GM23248 (cell line): ENCODE results near the gene PTPRU. TPM values are rescaled to one million over a fixed set of nuclear protein-coding genes. Genes with fewer than 3 reads are reported as not detected.
"Not testable (repeated sequence)": the region's sequence is repeated elsewhere in the genome, so short reads cannot be mapped to it uniquely, and the experiment has no call there.

Experiments used
- DNase-seq: peaks from one replicate; pipeline ENCODE4 v3.0.0-alpha.2; 2015
- H2AFZ ChIP-seq: fragments of 200-600 bp; sonication (generic); 2 replicates; pipeline ENCODE4 v1.6.1; 2016; ENCODE audit warnings: antibody characterized with exemption
- H3F3A ChIP-seq: fragments of 200-600 bp; sonication (generic); 2 replicates; pipeline ENCODE4 v1.6.1; 2016; ENCODE audit warnings: mild to moderate bottlenecking, antibody characterized with exemption, mixed run types; ENCODE audit not compliant: insufficient read depth
- H3K27ac ChIP-seq: fragments of 200-600 bp; sonication (generic); 2 replicates; pipeline ENCODE4 v1.5.1; 2016; ENCODE audit warnings: mild to moderate bottlenecking
- H3K27me3 ChIP-seq: fragments of 200-600 bp; sonication (generic); replicated peaks from 2 replicates; pipeline ENCODE4 v1.6.1; 2016; ENCODE audit warnings: mild to moderate bottlenecking; ENCODE audit not compliant: insufficient read depth
- H3K36me3 ChIP-seq: fragments of 200-600 bp; sonication (generic); 2 replicates; pipeline ENCODE4 v1.6.1; 2016; ENCODE audit warnings: low read depth, mild to moderate bottlenecking
- H3K4me1 ChIP-seq: fragments of 200-600 bp; sonication (generic); 2 replicates; pipeline ENCODE4 v1.6.1; 2016; ENCODE audit warnings: mild to moderate bottlenecking; ENCODE audit not compliant: insufficient read depth
- H3K4me2 ChIP-seq: fragments of 200-600 bp; sonication (generic); one replicate; pipeline ENCODE4 v1.6.1; 2016; ENCODE audit warnings: mild to moderate bottlenecking; ENCODE audit not compliant: unreplicated experiment
- H3K4me3 ChIP-seq: fragments of 200-600 bp; sonication (generic); 2 replicates; pipeline ENCODE4 v1.5.1; 2016; ENCODE audit warnings: mild to moderate bottlenecking
- H3K79me2 ChIP-seq: fragments of 200-600 bp; sonication (generic); 2 replicates; pipeline ENCODE4 v1.6.1; 2016; ENCODE audit warnings: mild to moderate bottlenecking; ENCODE audit not compliant: insufficient read depth
- H3K9ac ChIP-seq: fragments of 200-600 bp; sonication (generic); 2 replicates; pipeline ENCODE4 v1.6.1; 2016; ENCODE audit warnings: mild to moderate bottlenecking
- H3K9me2 ChIP-seq: fragments of 200-600 bp; sonication (generic); 2 replicates; pipeline ENCODE4 v1.6.1; 2016; ENCODE audit warnings: mixed run types, mild to moderate bottlenecking, moderate library complexity; ENCODE audit not compliant: insufficient read depth
- H3K9me3 ChIP-seq: fragments of 200-600 bp; sonication (generic); one replicate; pipeline ENCODE4 v1.6.1; 2017; ENCODE audit warnings: low read depth
- H4K20me1 ChIP-seq: fragments of 200-600 bp; sonication (generic); 2 replicates; pipeline ENCODE4 v1.6.0; 2016; ENCODE audit not compliant: insufficient read depth
- EZH2 ChIP-seq: fragments of 200-600 bp; sonication (generic); IDR thresholded peaks from 2 replicates; pipeline ENCODE4 v1.6.1; 2018; ENCODE audit warnings: antibody characterized with exemption, mild to moderate bottlenecking; ENCODE audit not compliant: insufficient read depth, poor library complexity, severe bottlenecking
- EZH2phosphoT487 ChIP-seq: fragments of 200-600 bp; sonication (generic); IDR thresholded peaks from 2 replicates; pipeline ENCODE4 v1.6.1; 2018; ENCODE audit warnings: antibody characterized with exemption, moderate library complexity, mild to moderate bottlenecking, low read depth; ENCODE audit not compliant: insufficient read depth
- WGBS, 2 experiments: methylation state at CpG; one replicate each; pipeline ENCODE4 v1.1.6; 2015 to 2017; ENCODE audit warnings: low lambda C conversion rate in 2 of 2, low coverage in 1 of 2; ENCODE audit errors: missing lambda C conversion rate in 2 of 2; 5-methylcytosine and 5-hydroxymethylcytosine counted together
- in situ Hi-C: fragments of 300-500 bp; cut with MboI; formaldehyde crosslinking; loops from 2 replicates; pipeline ENCODE4 v1.15.0; 2020
- polyA plus RNA-seq: library from polyadenylated mRNA; unstranded; fragments of >200 nt; fragmentation: Nextera tagmentation; extraction: Ambion mirVana; gene quantifications from 2 replicates; pipeline ENCODE4 v1.2.1, GENCODE V29; 2016
- total RNA-seq: library from RNA; depleted of rRNA; stranded (reverse); fragments of >200 nt; shearing (Covaris generic); gene quantifications from 2 replicates; pipeline ENCODE4 v1.2.3, GENCODE V29; 2014

PTPRU gene
- total and polyA plus RNA-seq, 2 experiments from 2014 or later = 6.2 to 16.8 TPM

DNA sequence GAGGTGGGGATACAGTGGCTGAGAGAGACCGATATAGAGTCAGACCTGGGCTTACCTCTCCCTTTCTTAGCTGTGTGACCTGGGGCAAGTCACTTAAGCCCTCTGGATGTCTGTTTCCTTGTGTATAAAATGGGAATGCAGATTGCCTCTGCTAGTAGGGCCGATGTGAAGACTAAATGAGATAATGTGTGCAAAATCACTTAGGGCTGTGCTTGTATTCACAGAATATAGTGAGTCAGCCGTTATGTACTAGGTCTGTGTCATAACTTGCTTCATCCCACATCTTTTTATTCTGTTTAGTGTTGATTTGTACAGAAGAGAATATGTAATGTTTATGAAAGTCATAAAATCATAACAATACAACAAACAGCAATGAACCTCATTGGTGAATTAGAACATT lies 56.0 kb downstream of the PTPRU start:
- Histone ChIP-seq H3K9me3 (no peaks in the 10 kb centered on the region), H3K9ac (no peak overlapping the region), H3K4me1 (no peaks in the 10 kb centered on the region), H4K20me1 (no peaks in the 10 kb centered on the region), H3F3A (no peaks in the 10 kb centered on the region), H2AFZ (no peak overlapping the region), H3K4me3 (no peak overlapping the region), H3K9me2 (no peaks in the 10 kb centered on the region), H3K27me3 (no peaks in the 10 kb centered on the region), H3K27ac (no peak overlapping the region), H3K36me3 (no peaks in the 10 kb centered on the region), H3K4me2 (no peak overlapping the region), H3K79me2 (no peaks in the 10 kb centered on the region)
- peak; percentile 63 for DNase-seq
- in situ Hi-C loops = no loop called here
- TF ChIP-seq EZH2phosphoT487 (no peak), EZH2 (no peak)
- WGBS, 2 experiments = 69 to 82% methylated on average over 3 of the region's 3 CpGs

- Histone ChIP-seq H3K27ac (no peak overlapping the region), H3K79me2 (no peaks in the 10 kb centered on the region), H3K4me1 (no peaks in the 10 kb centered on the region), H3K27me3 (no peaks in the 10 kb centered on the region), H3K9me2 (no peaks in the 10 kb centered on the region), H3K9me3 (no peaks in the 10 kb centered on the region), H4K20me1 (no peaks in the 10 kb centered on the region), H3K4me2 (no peak overlapping the region), H2AFZ (no peak overlapping the region), H3K36me3 (no peaks in the 10 kb centered on the region), H3K4me3 (no peak overlapping the region), H3F3A (no peaks in the 10 kb centered on the region), H3K9ac (no peak overlapping the region)
- in situ Hi-C loops = no loop called here
- 75 to 79% methylated on average over 5 of the region's 5 CpGs for WGBS, 2 experiments
- TF ChIP-seq EZH2phosphoT487 = no peak
- TF ChIP-seq EZH2 = no peak
- no peak for DNase-seq
Measured at GRCh38 chr1:29297450-29297849, 61.1 kb downstream of the PTPRU start.

GRCh38 chr1:29298246-29298645 lies 61.9 kb downstream of the PTPRU start:
- DNase-seq = no peak
- Histone ChIP-seq H3F3A (no peaks in the 10 kb centered on the region), H3K9me3 (no peaks in the 10 kb centered on the region), H3K4me3 (no peak overlapping the region), H3K9me2 (no peaks in the 10 kb centered on the region), H3K36me3 (no peaks in the 10 kb centered on the region), H3K9ac (no peak overlapping the region), H2AFZ (no peak overlapping the region), H3K27me3 (no peaks in the 10 kb centered on the region), H3K79me2 (no peaks in the 10 kb centered on the region), H3K4me1 (no peaks in the 10 kb centered on the region), H3K4me2 (no peak overlapping the region), H3K27ac (no peak overlapping the region), H4K20me1 (no peaks in the 10 kb centered on the region)
- 78 to 79% methylated on average over 4 of the region's 4 CpGs for WGBS, 2 experiments
- TF ChIP-seq EZH2phosphoT487 (no peak), EZH2 (no peak)
- in situ Hi-C loops = no loop called here

DNA sequence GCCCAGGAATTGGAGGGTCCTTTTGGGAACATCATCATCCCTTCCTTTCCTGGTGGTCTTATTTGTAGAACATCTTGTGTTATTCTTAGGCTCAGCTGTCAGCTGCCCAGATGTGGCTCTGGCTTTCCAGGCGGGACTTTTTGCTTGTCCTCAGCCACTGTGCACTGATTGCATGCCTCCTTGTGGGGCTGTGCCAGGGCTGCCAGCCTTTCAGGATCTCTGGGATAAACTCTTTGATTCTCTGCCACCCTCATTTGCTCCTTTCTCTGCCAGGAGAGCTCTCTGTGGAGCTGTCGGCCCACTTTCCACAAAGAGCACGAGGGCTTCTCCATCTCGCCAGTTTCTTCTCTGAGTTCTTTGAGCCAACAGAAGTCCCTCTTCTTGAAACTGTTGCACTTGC lies 63.1 kb downstream of the PTPRU start:
- Histone ChIP-seq H3K27ac (no peak overlapping the region), H3K36me3 (no peaks in the 10 kb centered on the region), H3K79me2 (no peaks in the 10 kb centered on the region), H3K4me3 (no peak overlapping the region), H3K9me2 (no peaks in the 10 kb centered on the region), H3F3A (no peaks in the 10 kb centered on the region), H3K4me2 (no peak overlapping the region), H3K9ac (no peak overlapping the region), H3K27me3 (no peaks in the 10 kb centered on the region), H3K9me3 (no peaks in the 10 kb centered on the region), H4K20me1 (no peaks in the 10 kb centered on the region), H2AFZ (no peak overlapping the region), H3K4me1 (no peaks in the 10 kb centered on the region)
- in situ Hi-C loops = no loop called here
- DNase-seq = no peak
- TF ChIP-seq EZH2phosphoT487 (no peak), EZH2 (no peak)
- WGBS, 2 experiments = 92 to 94% methylated on average over 4 of the region's 4 CpGs

GRCh38 chr1:29301732-29302131 lies 65.4 kb downstream of the PTPRU start:
- H3K9me3 ChIP-seq, H3K4me2 ChIP-seq, H4K20me1 ChIP-seq, H3K4me3 ChIP-seq, H3F3A ChIP-seq, H3K9ac ChIP-seq, in situ Hi-C loops, H2AFZ ChIP-seq, H3K36me3 ChIP-seq, DNase-seq, H3K4me1 ChIP-seq, H3K79me2 ChIP-seq, H3K27ac ChIP-seq, H3K9me2 ChIP-seq, H3K27me3 ChIP-seq: not testable (repeated sequence)
- WGBS, 2 experiments = 88 to 89% methylated on average over 6 of the region's 6 CpGs
